Large intestine (tissue), 3 donors: Measurements from ENCODE around the gene UQCRHL. TPM values are rescaled to one million over a fixed set of nuclear protein-coding genes. Genes with fewer than 3 reads are reported as not detected.
"Not testable (repeated sequence)": the region's sequence is repeated elsewhere in the genome, so short reads cannot be mapped to it uniquely, and the experiment has no call there.

Experiments
- DNase-seq, 2 donors: peaks; one replicate each; pipeline versions ENCODE4 v3.0.0 to v3.0.0-alpha.2; 2013
- H3K27ac ChIP-seq: one replicate; pipeline ENCODE4 v1.5.1; 2013; ENCODE audit warnings: low read length
- H3K27me3 ChIP-seq: 2 replicates; pipeline ENCODE4 v1.6.1; 2013; ENCODE audit warnings: low read length; ENCODE audit not compliant: control insufficient read depth, insufficient read depth
- H3K36me3 ChIP-seq: 2 replicates; pipeline ENCODE4 v1.6.1; 2013; ENCODE audit warnings: low read length; ENCODE audit not compliant: control insufficient read depth, insufficient read depth
- H3K4me1 ChIP-seq: one replicate; pipeline ENCODE4 v1.6.1; 2013; ENCODE audit warnings: low read length; ENCODE audit not compliant: control insufficient read depth, insufficient read depth
- H3K4me3 ChIP-seq: one replicate; pipeline ENCODE4 v1.5.1; 2013; ENCODE audit warnings: low read length
- H3K9me3 ChIP-seq: one replicate; pipeline ENCODE4 v1.6.1; 2013; ENCODE audit warnings: mild to moderate bottlenecking, low read depth, low read length, moderate library complexity; ENCODE audit not compliant: control insufficient read depth
- WGBS: methylation state at CpG from one replicate; pipeline ENCODE4 v1.1.5; 2013; ENCODE audit warnings: low lambda C conversion rate; ENCODE audit not compliant: insufficient coverage; 5-methylcytosine and 5-hydroxymethylcytosine counted together
- polyA plus RNA-seq: library from polyadenylated mRNA; unstranded; fragments of 120-200 nt; gene quantifications from one replicate; pipeline ENCODE4 v1.2.1, GENCODE V29; 2013

UQCRHL gene
- polyA plus RNA-seq, 1 donor: 4.1 TPM

DNA sequence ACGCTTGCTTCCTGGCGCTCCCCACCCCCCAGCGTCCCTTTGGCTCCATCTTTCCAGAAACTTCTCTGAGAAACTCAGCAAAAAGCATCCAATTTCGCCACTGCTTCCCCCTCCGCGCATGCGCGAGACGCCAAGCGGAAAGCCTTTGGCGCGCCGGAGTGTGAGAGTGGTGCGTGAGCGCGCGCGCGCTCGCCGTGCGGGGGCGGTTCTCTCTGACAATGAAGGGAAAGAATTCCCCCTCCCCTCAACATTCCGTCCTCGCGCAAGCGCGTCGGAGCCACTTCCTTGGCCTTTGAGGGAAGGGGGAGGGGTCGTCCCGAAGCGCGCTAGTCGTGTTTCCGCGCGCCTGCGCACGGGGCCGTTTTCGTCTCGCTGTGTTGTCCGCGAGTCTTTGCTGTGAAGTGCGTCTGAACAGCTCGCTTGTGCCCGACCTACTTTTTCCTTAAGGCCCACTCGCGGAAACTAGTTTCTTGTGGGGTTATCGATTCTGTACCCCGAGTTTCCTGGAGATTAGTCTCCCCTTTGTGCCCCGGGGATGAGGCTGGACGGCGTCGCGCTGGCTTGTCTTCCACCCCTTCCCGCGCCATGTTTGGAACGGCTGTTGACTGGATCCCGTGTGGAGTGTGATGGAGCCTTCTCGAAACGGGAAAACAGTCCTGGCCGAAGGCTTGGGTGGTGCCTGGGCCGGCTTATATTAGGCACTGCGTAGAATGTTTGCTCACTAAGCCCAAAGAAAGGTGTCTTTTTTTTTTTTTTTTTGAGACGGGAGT is 28.5 kb upstream of the UQCRHL start:
- WGBS: no CpG with 5 or more reads among the region's 66 CpGs

DNA sequence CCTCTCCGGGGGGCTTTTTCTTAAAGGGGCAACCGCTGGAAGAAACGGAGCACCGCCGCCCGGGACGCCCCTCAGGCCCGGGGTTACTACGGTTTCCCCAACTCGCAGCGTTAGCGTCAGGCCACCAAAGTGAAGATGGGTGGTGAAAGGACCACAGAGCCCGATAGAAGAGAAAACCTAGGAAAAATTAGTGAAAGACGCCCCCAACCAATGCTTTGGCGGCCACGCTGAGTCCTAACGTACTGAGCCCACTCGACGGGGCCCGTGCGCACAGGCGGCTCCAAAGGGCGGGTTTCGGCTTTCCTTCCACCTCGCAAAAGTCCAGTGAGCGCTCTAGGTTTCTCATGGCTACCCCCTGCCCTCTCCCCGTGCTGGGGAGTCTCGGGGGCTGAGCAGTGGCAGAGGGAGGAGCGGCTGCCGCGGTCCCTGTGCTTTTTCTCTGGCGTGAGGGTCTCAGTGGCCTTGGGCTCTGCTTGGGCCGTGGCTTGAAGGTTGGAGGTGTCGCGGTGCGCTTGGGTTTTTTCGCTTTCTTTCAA is 27.8 kb upstream of the UQCRHL start:
- WGBS: no CpG with 5 or more reads among the region's 37 CpGs
- no peaks in the 10 kb centered on the region for H3K36me3 ChIP-seq
- no peak for DNase-seq
- peaks cover 3% of the 10 kb centered on the region for H3K9me3 ChIP-seq
- H3K4me1 ChIP-seq: peaks cover 19% of the 10 kb centered on the region
- H3K27ac ChIP-seq: peak overlapping the region; percentile 100
- H3K27me3 ChIP-seq: no peaks in the 10 kb centered on the region
- H3K4me3 ChIP-seq: peak overlapping the region; percentile 77

More for the DNA sequence above, 28.5 kb upstream of the UQCRHL start:
- H3K27me3 ChIP-seq: no peaks in the 10 kb centered on the region
- peak overlapping the region; percentile 100 for H3K27ac ChIP-seq
- H3K36me3 ChIP-seq: no peaks in the 10 kb centered on the region
- DNase-seq: peak; percentile 100
- peaks cover 19% of the 10 kb centered on the region for H3K4me1 ChIP-seq
- peak overlapping the region; percentile 77 for H3K4me3 ChIP-seq
- peaks cover 3% of the 10 kb centered on the region for H3K9me3 ChIP-seq

DNA sequence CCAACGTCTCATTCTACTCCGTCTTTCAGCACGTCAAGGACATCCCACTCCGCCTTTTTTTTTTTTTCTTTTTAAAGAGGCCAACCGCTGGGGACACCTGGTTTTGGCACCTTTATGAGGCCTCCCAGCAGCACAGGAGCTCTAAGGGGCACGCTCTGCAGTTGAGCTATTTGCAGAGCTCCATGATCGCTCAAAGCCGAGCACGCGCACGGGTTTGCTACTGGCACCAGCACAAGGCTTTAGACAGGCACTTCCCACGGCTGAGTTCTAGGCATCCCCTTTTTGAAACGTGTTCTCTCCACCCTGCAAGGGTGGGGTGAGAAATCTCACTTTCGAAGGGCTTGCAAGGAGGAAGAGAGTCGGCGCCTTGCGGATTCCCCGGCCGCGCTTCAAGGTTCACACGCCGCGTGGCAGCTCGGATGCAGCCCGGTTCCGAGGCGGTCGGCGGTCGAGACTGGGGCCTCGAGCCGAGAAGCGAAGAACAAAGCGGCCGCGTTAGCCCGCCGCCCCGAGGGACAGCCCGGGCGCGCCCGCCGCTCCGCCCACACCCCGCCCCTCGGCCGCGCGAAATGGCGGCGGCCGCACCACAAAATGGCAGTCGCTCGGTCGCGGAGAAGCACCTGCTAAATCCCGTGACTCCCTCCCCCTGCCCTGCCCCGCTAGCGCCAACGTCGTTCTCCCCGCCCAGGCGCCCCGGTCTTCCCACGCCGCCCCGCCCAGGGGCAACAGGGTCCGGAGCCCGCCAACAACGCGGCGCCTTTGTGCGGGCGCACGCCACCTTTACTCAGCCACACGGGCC is 27.2 kb upstream of the UQCRHL start:
- Histone ChIP-seq H3K4me3 (peak overlapping the region; percentile 77), H3K9me3 (peaks cover 3% of the 10 kb centered on the region)
- no CpG with 5 or more reads among the region's 77 CpGs for WGBS

DNA sequence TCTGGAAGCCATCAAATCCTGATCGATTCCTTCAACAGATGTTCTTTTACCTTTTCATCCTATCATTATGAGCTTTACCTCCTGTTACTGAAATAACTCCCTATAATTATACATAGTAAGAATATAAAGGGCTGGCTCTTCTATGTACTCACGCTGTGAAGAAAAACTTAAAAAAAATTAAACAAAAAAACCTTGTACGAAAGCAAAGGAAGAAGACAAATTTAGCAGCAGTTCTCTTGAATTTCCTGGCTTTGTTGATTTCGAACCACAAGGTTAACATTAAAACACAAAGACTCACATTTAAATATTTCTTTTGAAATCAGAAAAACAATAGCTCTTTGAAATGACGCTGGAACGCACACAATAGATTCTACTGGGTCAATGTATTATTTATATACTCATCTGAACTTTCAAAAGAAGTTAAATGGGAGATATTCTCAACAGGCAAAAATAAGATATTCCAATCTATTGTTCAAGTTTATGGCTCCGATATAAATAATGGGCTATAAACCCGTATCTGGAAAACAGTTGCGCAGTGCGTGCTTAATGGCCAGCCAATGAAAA is 26.5 kb upstream of the UQCRHL start:
- Histone ChIP-seq H3K4me3 (peak overlapping the region; percentile 77), H3K4me1 (peaks cover 19% of the 10 kb centered on the region), H3K36me3 (no peaks in the 10 kb centered on the region), H3K27me3 (no peaks in the 10 kb centered on the region), H3K9me3 (peaks cover 3% of the 10 kb centered on the region), H3K27ac (peak overlapping the region; percentile 100)
- 6% methylated on average over 3 of the region's 10 CpGs for WGBS
- DNase-seq: no peak

More for the DNA sequence above, 27.2 kb upstream of the UQCRHL start:
- DNase-seq: peak; percentile 92 to 97
- Histone ChIP-seq H3K27ac (peak overlapping the region; percentile 100), H3K4me1 (peaks cover 19% of the 10 kb centered on the region), H3K27me3 (no peaks in the 10 kb centered on the region), H3K36me3 (no peaks in the 10 kb centered on the region)

DNA sequence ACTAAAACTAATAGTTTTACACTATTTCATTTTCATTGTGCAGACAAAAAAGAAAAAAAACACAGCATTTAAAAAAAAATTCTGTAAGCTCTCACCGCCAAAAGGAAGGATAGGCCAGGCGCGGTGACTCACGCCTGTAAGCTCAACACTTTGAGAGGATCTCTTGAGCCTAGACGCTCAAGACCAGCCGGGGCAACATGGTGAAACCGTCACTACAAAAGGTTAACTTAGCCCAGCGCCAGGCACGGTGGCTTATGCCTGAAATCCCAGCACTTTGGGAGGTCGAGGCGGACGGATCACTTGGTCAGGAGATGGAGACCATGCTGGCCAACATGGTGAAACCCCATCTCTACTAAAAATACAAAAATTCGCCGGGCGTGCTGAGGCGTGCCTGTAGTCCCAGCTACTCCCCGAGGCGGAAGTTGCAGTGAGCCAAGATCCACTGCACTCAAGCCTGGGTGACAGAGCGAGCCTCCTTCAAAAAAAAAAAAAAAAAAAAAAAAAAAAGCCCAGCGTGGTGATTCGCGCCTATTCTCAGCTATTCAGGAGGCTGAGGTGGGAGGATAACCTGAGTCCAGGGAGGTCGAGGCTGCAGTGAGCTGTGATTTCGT is 25.7 kb upstream of the UQCRHL start:
- Histone ChIP-seq H3K27me3 (no peaks in the 10 kb centered on the region), H3K4me3 (peak overlapping the region; percentile 77), H3K36me3 (no peaks in the 10 kb centered on the region), H3K27ac (peak overlapping the region; percentile 100), H3K9me3 (peaks cover 3% of the 10 kb centered on the region), H3K4me1 (peaks cover 19% of the 10 kb centered on the region)
- no CpG with 5 or more reads among the region's 24 CpGs for WGBS
- DNase-seq: no peak

DNA sequence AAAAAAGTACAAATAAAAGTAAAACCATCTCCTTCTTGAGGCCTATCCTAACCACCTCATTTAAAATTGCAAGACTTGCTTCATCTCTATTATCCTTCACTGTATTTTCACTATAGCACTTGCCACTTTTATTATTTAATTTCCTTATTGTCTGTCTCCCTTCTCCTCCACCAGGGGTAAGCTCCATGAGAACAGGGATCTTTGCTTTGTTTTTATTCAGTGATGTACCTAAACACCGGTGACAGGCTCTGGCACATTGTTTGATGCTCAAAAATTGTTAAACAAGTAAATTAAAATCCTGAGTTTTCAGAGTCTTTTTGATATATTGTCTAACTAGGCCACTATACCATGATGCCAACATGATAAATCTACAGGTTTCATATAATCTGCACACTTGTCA is 22.8 kb upstream of the UQCRHL start:
- Histone ChIP-seq H3K36me3 (no peaks in the 10 kb centered on the region), H3K9me3 (no peaks in the 10 kb centered on the region), H3K4me1 (peaks cover 6% of the 10 kb centered on the region), H3K4me3 (no peak overlapping the region), H3K27me3 (no peaks in the 10 kb centered on the region), H3K27ac (no peak overlapping the region)
- 40% methylated on average over 1 of the region's 1 CpG for WGBS
- no peak for DNase-seq

DNA sequence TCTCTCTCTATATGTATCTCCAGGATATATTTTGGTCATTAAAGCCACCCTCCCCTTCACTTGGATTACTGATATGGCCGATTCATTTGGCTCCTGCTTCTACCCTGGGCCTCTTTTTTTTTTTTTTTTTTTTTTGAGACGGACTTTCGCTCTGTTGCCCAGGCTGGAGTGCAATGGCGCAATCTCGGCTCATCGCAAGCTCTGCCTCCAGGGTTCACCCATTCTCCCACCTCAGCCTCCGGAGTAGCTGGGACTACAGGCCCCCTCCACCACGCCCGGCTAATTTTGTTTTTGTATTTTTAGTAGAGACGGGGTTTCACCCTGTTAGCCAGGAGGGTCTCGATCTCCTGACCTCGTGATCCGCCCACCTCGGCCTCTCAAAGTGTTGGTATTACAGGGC is 21.5 kb upstream of the UQCRHL start:
- H3K36me3 ChIP-seq, H3K9me3 ChIP-seq, H3K4me3 ChIP-seq, H3K27ac ChIP-seq, DNase-seq, H3K27me3 ChIP-seq, H3K4me1 ChIP-seq: not testable (repeated sequence)
- no CpG with 5 or more reads among the region's 14 CpGs for WGBS

DNA sequence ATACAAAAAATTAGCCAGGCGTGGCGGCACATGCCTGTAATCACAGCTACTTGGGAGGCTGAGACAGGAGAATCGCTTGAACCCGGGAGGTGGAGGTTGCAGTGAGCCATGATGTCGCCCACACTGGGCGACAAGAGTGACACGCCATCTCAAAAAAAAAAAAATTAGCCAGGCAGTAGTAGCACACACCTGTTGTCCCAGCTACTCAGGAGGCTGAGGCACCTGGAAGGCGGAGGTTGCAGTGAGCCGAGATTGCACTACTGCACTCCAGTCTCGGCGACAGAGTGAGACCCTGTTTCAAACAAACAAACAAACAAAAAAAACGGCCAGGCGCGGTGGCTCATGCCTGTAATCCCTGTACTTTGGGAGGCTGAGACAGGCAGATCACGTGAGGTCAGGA is 20.1 kb upstream of the UQCRHL start:
- H3K9me3 ChIP-seq, H3K4me1 ChIP-seq, DNase-seq, H3K4me3 ChIP-seq, H3K27ac ChIP-seq, H3K27me3 ChIP-seq, H3K36me3 ChIP-seq: not testable (repeated sequence)
- WGBS: no CpG with 5 or more reads among the region's 15 CpGs

DNA sequence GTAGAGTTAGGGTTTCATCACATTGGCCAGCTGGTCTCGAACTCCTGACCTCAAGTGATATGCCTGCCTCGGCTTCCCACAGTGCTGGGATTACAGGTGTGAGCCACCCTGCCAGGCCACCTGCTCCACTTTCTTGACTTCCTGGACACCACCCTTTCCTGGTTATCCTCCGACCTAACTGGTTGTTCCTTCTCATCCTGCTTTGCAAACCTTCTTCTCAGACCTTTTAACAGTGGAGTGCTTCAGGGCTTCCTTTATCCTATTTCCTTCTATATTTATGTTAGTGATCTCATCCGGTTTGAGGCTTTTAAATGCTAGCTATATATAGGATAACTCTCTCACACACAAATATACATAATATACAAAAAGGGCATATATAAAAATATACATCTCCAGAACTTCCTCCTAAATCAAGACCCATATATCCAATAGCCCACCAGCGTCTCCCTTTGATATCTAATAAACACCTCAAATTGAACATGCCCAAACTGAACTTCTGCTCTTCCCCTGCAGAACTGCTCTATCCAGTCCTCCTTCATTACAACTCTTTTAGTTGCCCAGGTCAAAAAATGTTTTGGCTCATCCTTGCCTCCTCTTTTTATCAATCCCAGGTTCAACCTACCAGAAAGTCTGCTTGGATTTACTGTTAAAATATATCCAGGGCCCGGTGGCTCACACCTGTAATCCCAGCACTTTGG is 19.5 kb upstream of the UQCRHL start:
- no peak for DNase-seq
- H3K9me3 ChIP-seq: no peaks in the 10 kb centered on the region
- no peak overlapping the region for H3K27ac ChIP-seq
- H3K36me3 ChIP-seq: no peaks in the 10 kb centered on the region
- H3K4me3 ChIP-seq: no peak overlapping the region
- WGBS: no CpG with 5 or more reads among the region's 6 CpGs
- no peaks in the 10 kb centered on the region for H3K27me3 ChIP-seq
- no peaks in the 10 kb centered on the region for H3K4me1 ChIP-seq

DNA sequence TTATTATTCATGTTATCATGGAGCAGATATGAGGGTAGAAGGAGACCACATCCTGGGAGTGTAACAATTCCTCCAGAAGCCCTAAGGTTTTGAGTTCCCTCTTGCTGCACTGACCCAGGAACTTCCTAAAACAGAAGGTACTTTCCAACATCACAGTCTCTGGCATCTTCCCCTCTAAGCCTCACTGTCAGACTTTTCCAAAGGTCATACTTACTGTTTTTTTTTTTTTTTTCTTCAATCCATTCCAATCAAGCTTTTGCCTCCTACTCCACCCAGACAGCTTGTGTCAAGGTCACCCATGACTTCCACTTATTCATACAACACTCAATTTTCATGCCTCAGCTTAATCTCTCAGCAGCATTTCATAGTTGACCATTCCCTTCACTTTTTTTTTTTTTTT is 18.4 kb upstream of the UQCRHL start:
- DNase-seq: no peak
- Histone ChIP-seq H3K9me3 (no peaks in the 10 kb centered on the region), H3K27ac (no peak overlapping the region), H3K27me3 (no peaks in the 10 kb centered on the region), H3K4me3 (no peak overlapping the region), H3K4me1 (no peaks in the 10 kb centered on the region), H3K36me3 (no peaks in the 10 kb centered on the region)
